ENCODE results near the gene POU3F3. TPM values are rescaled to one million over a fixed set of nuclear protein-coding genes. Genes with fewer than 3 reads are reported as not detected.

The POU3F3 gene
- not detected in 2 replicates for total RNA-seq

GRCh38 chr2:104853534-104854497 is at the start of gene POU3F3:
POU3F3 (plus strand) TSS chr2:104854115; CDS start chr2:104855511, 1,396 bp downstream.

Other genes starting within 250 kb of the POU3F3 start
- 11.2 and 13.9 TPM in 2 replicates for gene MRPS9, start 184.0 kb downstream of the POU3F3 start, total RNA-seq